GM18526 (cell line): ENCODE results near the gene SYNDIG1.

Experiments
- POLR2A ChIP-seq: IDR thresholded peaks from 3 replicates; pipeline ENCODE4 v1.6.1; 2011; ENCODE audit not compliant: insufficient read length; ENCODE audit errors: extremely low read depth

SYNDIG1 gene

GRCh38 chr20:24583169-24583792 lies 113.9 kb downstream of the SYNDIG1 start:
- TF ChIP-seq POLR2A, result no peak

DNA sequence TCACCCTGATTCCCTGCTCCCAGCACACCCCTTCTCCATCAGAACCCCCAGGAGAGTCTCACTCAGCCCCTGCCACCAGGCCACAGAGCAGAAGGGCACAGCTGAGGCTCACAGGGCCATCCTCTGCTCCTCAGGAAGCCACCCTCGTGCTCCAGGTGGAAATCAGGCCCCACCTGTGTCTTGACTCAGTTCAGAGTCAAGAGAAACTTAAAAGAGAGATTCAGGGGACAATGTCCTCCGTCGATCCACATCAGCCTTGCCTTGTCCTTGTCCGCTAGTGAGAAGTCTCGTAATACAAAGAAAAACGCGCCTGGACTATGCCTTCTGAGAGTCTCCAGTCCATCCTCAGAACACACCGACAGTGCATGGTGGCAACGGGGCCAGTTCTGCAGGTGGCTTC lies 114.6 kb downstream of the SYNDIG1 start:
- no peak for TF ChIP-seq POLR2A

GRCh38 chr20:24584538-24585356 lies 115.3 kb downstream of the SYNDIG1 start:
- TF ChIP-seq POLR2A, result no peak

GRCh38 chr20:24585796-24586522 lies 116.5 kb downstream of the SYNDIG1 start:
- TF ChIP-seq POLR2A, result no peak

GRCh38 chr20:24586523-24586840 lies 117.1 kb downstream of the SYNDIG1 start:
- no peak for TF ChIP-seq POLR2A

GRCh38 chr20:24587384-24588046 lies 118.1 kb downstream of the SYNDIG1 start:
- no peak for TF ChIP-seq POLR2A

DNA sequence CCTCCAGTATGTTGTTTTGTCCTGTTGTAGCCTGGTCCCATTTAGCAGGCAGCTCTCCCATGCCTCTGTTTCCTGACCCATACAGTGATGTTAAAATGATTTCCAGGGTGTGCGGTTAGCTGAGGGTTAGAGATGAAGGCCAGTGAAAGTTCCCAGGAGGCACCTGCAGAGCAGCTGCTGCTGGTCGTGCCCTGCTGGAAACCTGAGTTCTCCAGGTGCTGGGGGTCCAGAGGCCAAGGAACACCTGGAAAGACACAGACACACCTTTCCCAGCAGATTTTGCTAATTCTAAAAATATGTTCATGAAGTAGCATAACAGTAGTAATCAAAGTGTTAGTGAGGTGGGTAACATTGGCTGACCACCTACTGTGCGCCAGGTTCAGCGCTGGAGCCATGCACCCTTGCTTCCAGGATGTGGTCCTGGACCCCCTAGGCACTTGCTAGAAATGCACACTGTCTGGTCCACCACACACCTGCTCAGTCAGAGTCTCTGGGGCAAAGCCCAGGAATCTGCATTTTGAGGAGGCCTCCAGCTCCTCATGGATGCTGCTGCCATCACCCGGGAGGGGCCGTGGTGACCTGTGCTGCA lies 118.7 kb downstream of the SYNDIG1 start:
- no peak for TF ChIP-seq POLR2A

- TF ChIP-seq POLR2A, result no peak
These were observed 119.4 kb downstream of the SYNDIG1 start for GRCh38 chr20:24588725-24589340.

DNA sequence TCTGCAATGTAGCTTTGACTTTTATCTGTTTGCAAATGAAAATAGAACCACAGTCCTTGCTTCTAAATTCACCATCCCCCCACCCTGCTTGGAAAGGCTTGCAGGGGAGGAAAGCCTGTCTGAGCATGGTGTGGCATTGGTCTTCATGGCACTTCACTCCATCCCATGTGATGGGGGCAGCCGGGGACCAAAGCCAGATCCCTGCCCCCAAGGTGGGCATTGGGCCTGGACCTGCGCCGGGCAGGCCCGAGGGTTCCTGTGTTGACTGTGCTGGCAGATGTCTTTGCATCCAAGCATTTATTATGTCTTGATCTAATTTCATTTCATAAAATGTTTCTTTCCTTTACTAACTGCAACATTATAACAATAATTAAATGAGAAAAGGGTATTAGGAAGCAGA lies 120.0 kb downstream of the SYNDIG1 start:
- TF ChIP-seq POLR2A, result no peak

DNA sequence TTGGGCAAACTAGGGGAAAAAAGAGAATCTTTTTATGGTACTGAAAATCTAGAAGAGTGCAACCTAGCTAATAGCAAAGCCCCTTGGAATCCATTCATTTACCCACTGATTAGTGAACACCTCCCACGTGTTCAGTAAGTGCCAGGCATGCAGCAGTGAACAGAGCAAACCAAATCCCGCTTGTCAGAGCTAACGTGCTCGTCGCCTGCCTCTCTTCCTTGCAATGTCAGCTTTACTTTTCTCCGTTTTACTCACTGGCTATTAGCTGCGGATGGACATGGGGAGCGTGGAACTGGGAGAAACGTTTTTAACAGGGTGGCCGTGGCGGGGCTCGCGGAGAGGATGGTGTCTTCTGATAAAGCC lies 120.4 kb downstream of the SYNDIG1 start:
- no peak for TF ChIP-seq POLR2A

- TF ChIP-seq POLR2A, result no peak
These were observed 121.0 kb downstream of the SYNDIG1 start for GRCh38 chr20:24590178-24590982.

GRCh38 chr20:24597051-24597450 lies 127.6 kb downstream of the SYNDIG1 start:
- no peak for TF ChIP-seq POLR2A

GRCh38 chr20:24598346-24598745 lies 128.9 kb downstream of the SYNDIG1 start:
- no peak for TF ChIP-seq POLR2A

DNA sequence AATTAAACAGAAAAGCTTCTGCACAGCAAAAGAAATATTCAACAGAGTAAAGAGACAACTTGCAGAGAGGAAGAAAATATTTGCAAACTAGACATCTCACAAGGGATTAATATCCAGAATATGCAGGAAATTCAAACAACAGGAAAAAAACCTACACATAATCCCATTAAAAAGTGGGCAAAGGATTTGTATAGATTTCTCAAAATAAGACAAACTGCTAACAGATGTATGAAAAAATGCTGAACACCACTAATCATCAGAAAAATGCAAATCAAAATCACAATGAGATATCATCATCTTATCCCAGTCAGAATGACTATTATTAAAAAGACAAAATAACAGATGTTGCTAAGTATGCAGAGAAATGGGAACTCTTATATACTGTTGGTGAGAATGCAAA lies 129.6 kb downstream of the SYNDIG1 start:
- TF ChIP-seq POLR2A, result no peak
